ENCODE data around the gene PRCD. TPM values are rescaled to one million over a fixed set of nuclear protein-coding genes. Genes with fewer than 3 reads are reported as not detected.
"Not testable (repeated sequence)": the region's sequence is repeated elsewhere in the genome, so short reads cannot be mapped to it uniquely, and the experiment has no call there.

PRCD gene
- total RNA-seq, 1 donor from 2014 or later = 5.8 TPM

DNA sequence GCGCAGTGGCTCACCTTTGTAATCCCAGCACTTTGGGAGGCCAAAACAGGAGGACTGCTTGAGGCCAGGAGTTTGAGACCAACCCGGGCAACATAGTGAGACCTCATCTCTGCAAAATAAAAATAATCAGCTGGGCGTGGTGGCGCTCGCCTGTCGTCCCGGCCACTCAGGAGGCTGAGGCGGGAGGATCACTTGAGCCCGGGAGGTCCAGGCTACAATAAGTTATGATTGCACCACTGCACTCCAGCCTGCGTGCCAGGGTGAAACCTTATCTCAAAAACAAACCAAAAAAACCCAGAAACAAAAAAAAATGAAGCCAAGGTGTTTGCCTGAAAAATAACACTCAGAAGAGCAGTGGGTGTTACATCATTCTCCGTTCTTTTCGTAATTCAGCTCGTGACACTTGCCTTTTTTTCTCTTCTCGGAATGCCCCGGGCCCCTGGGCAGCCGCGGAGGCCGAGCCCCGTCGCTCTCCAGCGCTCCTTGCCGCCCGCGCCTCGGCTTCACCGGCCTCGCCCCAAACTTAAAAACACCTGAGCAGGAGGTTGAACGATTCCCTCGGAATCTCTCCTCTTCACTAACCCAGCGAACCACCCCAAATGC lies 17.0 kb downstream of the PRCD start:
- TF ChIP-seq, protein P1, sequence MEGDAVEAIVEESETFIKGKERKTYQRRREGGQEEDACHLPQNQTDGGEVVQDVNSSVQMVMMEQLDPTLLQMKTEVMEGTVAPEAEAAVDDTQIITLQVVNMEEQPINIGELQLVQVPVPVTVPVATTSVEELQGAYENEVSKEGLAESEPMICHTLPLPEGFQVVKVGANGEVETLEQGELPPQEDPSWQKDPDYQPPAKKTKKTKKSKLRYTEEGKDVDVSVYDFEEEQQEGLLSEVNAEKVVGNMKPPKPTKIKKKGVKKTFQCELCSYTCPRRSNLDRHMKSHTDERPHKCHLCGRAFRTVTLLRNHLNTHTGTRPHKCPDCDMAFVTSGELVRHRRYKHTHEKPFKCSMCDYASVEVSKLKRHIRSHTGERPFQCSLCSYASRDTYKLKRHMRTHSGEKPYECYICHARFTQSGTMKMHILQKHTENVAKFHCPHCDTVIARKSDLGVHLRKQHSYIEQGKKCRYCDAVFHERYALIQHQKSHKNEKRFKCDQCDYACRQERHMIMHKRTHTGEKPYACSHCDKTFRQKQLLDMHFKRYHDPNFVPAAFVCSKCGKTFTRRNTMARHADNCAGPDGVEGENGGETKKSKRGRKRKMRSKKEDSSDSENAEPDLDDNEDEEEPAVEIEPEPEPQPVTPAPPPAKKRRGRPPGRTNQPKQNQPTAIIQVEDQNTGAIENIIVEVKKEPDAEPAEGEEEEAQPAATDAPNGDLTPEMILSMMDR (conservative IDR thresholded peaks at IDR 0.05; ENCODE audit: low read depth, low read length) = no peak
- DNase-seq (ENCODE audit: low read depth) = no peak
- H3K4me3 ChIP-seq (ENCODE audit: low read depth, low read length) = peak overlapping the region; percentile 92

DNA sequence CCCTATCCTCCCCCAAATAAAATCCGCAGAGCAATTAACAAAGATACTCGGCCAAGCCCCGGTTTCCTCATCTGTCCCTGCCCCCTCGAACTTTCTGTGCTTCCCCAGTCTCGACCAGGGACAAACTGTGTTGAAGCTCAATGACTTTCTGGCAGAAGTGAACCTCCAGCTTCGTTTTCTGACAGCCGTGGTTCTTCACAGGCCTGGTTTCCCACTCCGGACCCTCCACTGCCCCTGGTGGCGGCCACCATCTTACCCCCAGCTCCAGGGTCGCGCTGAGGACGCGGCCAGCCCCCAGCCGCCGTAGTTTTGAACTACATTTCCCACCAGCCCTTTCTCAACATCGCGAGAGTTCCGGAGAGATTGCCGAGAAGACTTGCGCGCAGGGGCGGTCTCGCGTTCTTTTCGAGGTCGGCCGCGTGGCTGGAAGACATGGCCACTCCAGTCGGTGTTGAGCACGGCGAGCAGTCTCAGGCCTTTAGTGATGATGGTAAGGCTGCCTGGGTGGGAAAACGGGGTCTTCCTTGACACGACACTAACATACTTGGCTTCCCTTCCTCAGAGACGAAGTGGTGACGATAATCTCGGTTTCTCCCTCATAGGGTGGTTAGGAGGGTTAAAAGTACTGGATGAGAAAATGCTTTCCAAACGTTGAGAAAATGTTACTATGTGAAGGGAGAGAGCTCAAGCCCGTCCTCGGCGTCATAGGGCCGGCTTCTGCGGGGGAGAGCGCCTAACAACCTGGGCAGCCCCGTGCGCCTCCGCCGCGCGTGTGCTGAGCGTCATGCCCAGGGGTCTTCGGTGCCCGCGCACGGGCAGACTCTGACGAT lies 17.7 kb downstream of the PRCD start:
- TF ChIP-seq, protein P1 (conservative IDR thresholded peaks at IDR 0.05; ENCODE audit: low read depth, low read length) = peak; percentile 47

DNA sequence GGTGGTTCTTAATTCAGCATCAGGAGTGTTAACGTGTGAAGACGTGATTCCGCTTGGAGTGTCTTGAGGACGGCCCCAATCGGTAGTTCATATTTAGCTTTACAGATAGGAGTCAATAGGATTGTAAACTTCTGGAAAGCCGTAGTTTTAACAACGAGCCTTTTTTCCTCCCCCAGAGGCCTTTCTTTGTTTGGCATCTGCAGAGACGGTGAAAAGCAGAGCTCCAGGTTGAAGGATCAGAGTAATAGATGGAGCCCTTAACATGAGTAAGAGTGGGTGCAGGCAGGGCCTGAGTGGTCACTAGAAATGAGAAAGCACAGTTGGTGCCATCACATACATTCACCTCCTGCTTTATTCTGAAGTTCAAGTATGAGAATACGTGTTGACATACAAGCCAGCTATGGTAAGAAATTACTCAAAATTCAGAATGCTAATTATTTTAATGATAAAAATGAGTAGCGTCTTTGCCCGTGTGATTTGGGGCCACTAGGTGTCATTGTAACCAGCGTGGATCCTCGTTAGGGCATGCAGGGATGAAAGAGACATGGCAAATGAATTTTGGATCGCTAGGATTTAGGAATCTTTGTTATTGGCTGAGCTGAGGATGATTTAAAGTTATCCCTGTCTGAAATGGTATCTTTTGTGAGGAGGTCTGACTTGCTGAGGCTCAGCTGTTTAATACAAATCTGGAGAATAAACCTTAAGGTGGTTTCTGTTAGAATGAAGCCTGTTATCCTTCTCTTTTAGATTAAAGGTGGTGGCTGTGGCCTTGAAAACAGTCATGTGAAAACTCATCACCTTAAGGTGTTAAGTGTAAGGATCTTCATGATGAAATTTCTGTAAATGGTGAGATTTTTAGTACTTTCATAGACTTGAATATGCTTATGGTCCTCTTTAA lies 18.6 kb downstream of the PRCD start:
- no peak for DNase-seq (ENCODE audit: low read depth)
- TF ChIP-seq, protein P1 (conservative IDR thresholded peaks at IDR 0.05; ENCODE audit: low read depth, low read length) = peak; percentile 62
- H3K4me3 ChIP-seq (ENCODE audit: low read depth, low read length) = peak overlapping the region; percentile 92

More for the DNA sequence above, 17.7 kb downstream of the PRCD start:
- peak; percentile 76 for DNase-seq (ENCODE audit: low read depth)
- peak overlapping the region; percentile 92 for H3K4me3 ChIP-seq (ENCODE audit: low read depth, low read length)

DNA sequence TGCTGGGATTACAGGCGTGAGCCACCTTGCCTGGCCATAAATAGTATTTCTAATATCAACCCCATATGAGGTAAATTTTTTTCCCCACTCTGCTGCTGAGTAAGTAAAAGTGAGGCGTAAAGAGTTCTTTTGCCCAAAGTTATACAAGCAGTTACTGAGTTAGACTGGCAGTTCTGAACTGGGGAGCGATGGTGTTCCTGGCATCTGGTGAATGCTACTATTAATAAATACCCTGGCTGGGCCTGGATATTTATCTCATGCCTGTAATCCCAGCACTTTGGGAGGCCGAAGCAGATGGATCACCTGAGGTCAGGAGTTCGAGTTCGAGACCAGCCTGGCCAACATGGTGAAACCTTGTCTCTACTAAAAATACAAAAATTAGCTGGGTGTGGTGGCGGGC lies 19.6 kb downstream of the PRCD start:
- not testable (repeated sequence) for H3K4me3 ChIP-seq (ENCODE audit: low read depth, low read length); DNase-seq (ENCODE audit: low read depth)

DNA sequence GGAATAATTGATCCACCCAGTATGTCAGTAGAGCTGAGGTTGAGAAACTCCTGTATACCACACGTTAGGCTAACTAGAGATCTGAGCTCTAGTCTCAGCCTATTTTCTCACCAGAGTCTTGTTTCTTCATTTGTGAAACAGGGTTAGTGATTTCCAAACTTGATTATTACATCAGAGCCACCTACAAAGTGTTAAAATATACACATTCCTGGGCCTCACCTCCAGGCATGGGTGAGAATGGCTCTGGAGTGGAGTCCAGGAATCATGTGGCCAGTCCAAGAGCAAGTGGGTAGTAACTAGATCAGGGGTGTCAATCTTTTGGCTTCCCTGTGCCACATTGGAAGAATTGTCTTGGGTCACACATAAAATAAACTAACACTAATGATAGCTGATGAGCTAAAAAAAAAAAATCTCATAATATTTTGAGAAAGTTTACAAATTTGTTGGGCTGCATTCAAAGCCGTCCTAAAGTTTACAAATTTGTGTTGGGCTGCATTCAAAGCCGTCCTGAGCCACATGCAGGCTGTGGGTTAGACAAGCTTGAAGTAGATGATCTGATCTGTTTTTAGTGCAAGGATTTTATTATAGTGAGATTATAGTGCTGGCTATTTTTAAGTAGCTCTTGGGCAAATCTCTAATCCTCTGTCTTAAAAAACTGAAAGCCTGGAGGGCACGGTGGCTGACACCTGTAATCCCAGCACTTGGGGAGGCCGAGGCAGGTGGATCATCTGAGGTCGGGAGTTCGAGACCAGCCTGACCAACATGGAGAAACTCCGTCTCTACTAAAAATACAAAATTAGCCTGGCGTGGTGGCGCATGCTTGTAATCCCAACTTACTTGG lies 20.4 kb downstream of the PRCD start:
- H3K4me3 ChIP-seq (ENCODE audit: low read depth, low read length) = no peak overlapping the region

DNA sequence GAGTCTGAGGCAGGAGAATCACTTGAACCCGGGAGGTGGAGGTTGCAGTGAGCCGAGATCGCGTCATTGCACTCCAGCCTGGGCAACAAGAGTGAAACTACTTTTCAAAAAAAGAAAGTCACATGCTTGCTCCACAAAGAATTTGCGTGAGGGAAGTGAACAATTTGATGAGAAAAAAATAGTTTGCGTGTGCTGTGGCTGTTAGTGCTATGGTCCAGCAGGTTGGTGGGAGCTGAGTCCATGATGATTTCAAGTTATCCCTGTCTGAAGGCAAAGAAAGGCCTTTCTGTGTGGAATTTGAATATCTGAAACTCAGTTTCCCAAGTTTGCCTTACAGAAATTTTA lies 21.0 kb downstream of the PRCD start:
- TF ChIP-seq, protein P1 (conservative IDR thresholded peaks at IDR 0.05; ENCODE audit: low read depth, low read length) = no peak
- H3K4me3 ChIP-seq (ENCODE audit: low read depth, low read length) = no peak overlapping the region
- DNase-seq (ENCODE audit: low read depth) = no peak

More for the DNA sequence above, 20.4 kb downstream of the PRCD start:
- DNase-seq (ENCODE audit: low read depth) = no peak
- TF ChIP-seq, protein P1 (conservative IDR thresholded peaks at IDR 0.05; ENCODE audit: low read depth, low read length) = no peak
